ENCODE results near the gene FHIT.
A peak's percentile ranks its signal among the peaks of the same experiment; 100 is the strongest.

FHIT gene

DNA sequence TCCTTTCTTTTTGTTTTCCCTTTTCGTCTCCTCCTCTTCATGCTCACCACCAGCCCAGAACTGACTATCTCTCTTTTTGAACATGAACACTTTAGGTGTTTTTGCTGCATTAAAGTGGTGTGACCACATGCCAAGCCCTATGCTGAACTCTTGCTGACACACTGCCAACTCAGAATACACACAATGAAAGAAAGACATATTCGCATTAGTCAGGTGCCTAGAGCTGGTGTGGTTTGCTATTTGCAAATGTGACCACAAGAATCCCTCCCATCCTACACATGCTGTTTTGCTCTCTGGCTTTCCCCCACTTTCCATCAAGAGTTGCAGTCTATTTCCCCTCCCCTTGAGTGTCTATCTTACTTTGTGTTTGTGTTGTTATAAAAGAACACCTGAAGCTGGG is 1233.6 kb downstream of the FHIT start:
- DNase-seq (ENCODE audit: low spot score), result peak; percentile 27
- FAIRE-seq, result no peak

DNA sequence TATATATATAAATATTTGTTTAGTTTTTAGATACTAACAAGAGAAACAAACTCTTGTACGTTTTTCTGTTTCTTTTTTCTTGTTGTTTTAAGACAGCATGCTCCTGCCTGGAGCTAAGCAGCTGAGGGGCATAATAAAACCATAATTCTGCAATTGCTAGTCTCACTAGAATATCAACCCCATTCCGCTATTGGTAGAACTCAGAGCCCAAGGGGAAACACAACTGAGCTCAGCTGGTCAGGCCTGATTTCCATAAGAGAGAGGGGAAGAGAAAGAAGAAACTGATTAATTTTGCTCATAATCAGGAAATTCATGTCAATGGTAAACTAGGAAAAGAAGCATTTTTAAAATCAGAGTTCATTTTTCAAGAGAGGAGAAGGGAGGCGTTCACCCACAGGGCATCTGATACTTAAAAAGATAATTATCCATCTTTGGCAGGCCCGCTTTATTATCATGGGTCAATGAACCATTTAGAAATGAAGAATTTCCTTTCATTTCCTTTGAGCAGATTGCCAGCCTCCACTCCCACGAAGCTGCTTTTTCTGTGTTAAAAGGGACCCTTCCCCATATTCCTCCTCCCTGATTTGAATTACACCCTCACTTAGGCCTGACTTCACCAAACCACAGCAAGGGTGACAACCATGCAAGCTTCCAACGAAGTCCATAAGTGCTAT is 1236.1 kb downstream of the FHIT start:
- no peak for DNase-seq (ENCODE audit: low spot score)
- FAIRE-seq, result no peak

DNA sequence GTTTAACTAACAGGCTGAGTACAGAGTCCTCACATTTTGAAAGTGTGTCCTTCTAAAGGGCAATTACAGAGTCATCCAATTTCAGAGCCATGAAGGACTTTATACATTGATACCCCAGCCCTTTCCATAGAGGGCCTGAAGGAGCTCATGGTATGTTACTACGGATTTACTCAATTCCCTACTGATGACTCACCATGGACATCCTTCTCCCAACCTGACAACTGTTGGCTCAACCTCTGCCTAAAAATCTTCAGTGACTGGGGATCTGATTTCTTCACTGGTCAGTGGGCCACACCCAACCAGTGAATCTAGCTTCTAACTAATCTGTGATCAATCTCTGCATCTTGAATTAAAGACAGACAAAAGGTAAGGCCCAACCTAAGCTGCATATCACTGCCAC is 1238.0 kb downstream of the FHIT start:
- no peak for FAIRE-seq

DNA sequence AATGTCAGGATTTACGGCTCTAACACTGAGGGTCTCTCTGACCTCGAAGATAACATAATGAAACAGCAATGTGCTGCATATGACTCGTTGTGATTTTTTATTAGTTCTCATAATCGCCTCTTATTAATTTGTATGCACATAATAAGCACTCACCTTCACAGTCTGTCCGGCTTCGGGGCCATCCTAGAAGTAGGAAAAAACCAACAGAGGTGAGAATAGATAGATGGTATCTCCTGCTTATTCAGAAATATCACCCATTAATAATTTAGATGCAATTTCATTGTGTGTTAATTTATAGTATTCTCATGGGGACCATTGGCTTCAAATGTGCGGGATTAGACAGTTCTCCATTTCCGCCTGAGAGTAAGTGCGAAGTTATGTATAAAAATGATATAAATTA is 1240.0 kb downstream of the FHIT start:
- FAIRE-seq (no peak), DNase-seq (ENCODE audit: low spot score) (no peak)

More for the DNA sequence above, 1238.0 kb downstream of the FHIT start:
- no peak for DNase-seq (ENCODE audit: low spot score)

DNA sequence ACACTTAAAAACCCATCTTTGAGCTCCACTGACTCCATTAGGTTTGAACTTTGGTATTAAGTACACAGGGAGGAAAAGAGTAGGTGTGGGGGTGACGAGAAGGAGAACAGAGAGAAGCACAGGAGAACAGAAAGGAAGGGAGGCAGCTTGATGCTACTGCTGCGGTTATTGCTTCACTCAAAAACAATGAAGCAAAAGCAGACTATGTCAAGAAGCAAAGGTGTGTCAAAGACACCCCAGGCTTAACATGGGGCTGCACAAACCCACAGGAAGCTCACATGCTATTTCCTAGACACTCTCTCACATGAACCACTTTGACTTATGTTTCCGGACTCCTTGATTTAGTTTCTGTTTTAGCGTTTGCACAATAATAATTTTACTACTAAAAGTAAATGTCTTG is 1240.5 kb downstream of the FHIT start:
- FAIRE-seq, result no peak
- no peak for DNase-seq (ENCODE audit: low spot score)

DNA sequence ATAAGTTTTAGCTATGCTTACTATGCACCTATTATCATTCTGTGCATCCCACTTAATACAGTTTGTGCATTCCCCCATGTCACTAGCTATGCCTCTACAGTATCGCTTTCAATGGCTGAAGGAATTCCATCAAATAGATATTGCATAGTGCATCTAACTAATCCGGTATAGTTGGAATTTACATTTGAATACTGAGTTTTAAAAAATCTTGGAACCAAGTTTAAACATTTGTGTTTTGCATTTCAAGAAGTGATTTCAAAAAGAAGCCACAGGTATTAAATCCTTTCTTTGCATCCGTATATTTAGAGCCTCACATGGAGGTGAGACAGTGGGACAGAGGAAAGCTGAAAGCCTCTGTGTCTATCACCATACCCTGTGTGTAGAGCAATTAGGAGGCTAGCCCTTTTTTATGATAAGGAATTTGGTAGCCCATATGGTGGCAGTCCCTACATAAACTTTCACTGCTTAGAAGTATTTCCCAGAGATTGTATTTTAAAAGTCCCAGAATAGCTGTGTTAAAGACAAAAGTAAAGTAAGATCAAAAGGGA is 1241.2 kb downstream of the FHIT start:
- no peak for FAIRE-seq
- no peak for DNase-seq (ENCODE audit: low spot score)

DNA sequence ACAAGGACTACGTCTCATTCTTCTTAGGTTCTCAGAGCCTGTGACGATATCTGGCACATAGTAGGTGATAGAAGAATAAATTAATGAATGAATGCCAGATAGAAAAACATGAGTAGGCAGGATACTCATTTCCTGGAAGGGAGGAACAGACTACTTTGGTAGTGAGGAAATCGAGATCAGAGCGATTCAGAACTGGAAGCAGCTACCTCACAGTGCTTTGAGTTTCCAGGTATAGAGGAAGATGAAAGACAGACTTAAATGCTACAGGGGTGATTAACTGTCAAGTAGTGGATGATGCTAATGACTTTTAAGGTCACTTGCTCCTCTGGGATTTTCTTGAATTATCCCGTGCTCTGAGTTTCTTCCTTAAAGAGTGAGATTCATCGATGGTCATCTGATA is 1249.9 kb downstream of the FHIT start:
- DNase-seq (ENCODE audit: low spot score) (no peak), FAIRE-seq (no peak)

DNA sequence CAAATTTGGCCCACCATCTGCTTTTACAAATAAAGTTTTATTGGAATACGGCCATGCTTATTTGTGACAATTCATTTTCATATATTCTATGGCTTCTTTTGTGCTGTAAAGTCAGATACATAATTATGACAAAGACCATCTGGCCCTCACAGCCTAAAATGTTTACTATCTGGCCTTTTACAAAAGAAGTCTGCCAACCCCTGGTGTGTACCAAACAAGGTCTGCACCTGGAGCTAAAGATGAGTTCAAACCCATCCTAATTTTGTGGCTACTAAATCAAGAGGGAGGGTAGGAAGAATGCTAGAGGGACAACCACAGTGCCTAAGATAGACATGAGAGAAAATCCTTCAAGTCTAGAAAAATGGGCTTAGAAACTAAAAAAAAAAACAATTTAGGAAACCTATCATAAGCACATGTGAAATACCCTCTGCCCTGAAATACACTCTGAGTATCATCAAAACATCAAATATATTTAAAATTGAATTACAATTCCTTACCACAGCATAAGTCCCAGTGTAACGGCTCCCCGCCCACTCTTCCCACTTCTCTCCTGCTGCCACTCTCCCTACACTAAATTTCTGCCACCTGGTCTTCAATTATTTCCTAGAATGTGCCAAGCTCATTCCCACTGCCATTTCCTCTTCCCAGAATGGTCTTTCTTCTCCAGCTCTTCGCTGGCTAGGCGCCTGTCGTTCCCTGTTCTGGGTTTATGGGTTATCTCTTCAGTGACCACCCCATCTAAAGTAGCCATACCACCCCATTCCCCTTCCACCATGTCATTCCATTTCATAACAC is 1250.7 kb downstream of the FHIT start:
- no peak for FAIRE-seq
- DNase-seq (ENCODE audit: low spot score), result no peak

DNA sequence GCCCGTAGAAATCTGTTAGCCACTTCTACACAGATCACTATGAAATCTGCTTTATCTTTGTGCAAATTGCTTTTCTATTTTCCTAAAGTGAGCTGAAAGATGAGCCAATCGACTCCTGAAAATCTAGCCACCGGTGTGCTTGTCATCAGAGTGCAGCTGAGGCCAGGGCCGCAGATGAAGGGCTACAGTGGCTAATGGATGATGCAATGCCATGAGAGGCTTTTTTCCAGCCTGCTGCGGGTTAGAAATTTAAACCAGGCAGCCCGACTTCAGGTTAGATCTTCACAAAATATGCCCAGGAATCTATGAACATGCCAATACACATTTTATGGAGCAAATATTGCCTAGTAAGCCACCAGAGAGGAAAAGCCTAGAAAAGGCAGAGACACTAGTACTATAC is 1253.2 kb downstream of the FHIT start:
- DNase-seq (ENCODE audit: low spot score) (no peak), FAIRE-seq (no peak)

DNA sequence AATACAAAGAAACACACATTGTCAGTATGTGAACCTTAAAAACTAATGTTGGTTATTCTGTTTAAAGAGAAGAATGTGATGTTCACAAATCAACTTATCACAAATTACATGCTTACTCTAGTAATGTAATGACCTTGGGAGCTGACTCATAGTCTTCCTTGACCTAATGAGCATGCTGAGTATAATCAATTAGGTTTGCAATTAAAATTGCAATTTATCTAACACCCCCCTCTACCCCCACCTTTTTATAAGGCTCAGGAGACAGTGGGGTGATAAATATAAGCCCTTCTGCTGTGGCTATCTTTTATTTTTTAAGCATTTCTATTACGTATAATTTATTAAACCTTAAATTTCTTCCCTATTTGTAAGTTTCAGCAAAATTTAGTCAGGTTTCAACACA is 1253.7 kb downstream of the FHIT start:
- FAIRE-seq (no peak), DNase-seq (ENCODE audit: low spot score) (no peak)

DNA sequence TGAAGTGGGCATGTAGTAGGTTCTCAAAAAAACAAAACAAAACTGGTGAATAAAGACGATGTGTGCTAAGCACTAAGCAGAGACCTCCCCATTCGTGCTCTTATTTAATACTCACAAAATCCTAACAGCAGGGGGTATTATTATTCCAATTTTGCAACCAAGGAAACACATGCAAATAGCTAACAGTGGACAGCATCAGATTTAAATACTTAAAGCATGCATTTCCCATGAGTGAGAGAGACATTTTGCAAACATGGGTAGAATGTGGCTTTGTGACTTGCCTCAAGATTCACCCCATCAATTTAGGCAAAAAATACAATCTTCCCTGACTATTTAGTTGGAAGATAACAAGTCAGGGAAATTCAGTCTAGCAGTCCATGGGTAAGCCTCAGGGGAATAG is 1255.2 kb downstream of the FHIT start:
- DNase-seq (ENCODE audit: low spot score) (no peak), FAIRE-seq (no peak)

DNA sequence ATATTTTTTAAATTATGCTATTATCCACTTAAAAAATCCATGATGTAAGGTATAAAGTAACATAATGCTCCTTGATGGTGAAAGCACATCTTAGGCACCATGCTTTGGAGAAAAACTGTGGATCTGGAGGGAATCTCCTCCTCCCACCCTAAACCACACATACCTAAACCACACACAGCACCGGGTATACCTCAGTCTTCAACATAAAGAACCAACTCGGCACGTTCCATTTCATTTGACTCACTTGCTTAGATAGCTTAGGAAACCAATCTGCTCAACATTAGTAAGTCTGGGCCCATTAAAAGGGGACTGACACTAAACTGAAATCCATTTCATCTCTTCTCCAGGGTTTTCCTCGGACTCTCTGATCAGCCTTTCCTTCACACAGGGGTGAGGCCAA is 1255.7 kb downstream of the FHIT start:
- DNase-seq (ENCODE audit: low spot score) (no peak), FAIRE-seq (no peak)

DNA sequence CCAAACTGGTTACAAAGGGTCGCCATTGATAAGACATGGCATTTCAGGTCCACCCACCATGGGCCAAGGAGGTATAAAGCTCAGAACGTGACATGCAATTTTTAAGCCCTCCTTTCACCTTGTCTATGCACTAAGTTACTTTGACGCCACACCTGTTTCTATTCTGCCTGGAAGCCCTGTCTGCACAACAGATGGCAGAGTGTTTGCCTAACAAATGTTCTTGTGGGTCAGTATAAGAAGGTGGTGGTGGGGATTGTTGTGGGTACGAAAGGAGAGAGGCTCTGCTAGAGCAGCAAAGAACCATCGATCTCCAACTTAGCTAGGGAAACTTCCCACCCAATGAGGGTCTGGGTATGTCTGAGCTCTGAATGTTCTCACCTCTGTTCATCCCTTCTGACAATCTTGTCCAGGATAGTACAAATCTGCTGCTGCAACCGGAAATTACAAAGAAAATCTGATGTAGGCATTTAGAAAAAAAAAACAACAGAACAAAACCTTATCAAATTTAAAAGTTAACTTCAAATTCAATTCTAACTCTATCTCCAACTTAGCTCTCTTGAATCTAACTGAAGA is 1256.4 kb downstream of the FHIT start:
- DNase-seq (ENCODE audit: low spot score), result no peak
- FAIRE-seq, result no peak

DNA sequence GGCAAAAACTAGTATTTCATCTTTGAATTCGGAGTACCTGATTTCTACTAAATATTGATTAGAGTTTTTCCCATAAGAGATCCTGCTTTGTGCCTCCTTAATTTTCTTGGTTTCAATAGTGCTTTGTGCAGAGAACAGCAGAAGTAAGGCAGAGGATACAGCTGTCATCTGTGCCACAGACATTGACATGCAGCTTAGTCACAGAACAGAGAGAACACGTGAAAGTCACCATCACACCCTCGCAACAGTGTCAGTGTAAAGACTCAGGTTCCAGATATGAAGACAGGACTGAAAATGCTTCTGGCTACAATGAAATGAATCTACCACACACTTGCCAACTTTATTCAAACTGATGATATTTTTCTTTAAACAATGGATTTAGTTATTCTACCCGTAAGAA is 1258.7 kb downstream of the FHIT start:
- FAIRE-seq (no peak), DNase-seq (ENCODE audit: low spot score) (no peak)

DNA sequence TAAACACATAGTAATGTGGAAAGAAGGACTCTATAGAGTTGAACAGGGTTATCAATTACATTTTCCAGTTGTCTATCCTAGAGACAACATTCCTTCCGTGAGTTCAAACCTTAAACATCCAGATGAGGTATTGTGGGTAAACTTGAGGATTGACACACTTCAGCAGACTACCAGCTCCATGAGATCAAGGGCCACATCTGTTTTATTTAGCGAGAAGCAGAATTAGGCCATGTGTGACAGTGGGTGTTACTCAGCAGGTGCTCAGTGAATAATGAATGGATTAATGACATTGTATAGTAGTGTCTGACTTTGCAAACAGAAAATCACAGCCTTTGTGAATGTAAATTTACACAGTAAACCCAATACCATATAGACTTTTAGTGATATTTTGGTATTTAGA is 1260.3 kb downstream of the FHIT start:
- FAIRE-seq, result no peak
- DNase-seq (ENCODE audit: low spot score), result no peak

DNA sequence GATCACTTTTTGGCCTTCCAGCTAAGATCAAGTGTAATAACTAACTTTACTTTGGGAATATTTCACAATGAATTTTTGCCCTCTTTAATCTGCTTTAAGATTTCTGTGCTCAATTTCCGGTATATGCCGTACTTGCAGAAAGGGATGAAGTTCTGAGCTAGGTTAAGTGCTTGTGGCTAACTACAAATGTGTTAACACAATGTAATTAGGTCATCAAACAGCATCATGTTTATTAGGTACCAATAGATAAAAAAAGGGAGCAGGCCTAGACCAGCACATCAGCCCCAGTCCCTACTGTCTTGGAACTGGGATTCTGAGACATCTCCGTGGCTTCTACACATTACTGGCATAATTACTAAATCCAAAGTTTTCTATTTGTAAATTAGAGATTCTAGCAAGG is 1268.7 kb downstream of the FHIT start:
- DNase-seq (ENCODE audit: low spot score) (no peak), FAIRE-seq (no peak)

DNA sequence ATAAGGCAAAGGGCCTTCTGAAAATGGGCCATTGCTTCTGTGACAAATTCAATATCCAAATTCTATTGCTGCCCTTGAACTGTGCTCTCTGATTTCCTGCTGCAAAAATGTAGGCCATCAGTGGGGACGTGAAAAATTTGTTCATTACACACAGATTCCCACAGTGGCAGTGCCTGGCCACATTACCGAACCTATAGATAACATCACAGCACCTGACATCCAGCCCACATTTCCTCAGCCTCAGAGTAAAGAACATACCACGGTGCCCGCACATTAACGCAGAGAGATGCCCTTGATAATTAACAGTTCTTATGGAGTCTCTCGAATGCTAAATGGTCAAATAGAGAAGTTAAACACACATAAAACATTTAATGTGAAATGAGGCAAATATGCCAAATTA is 1269.9 kb downstream of the FHIT start:
- FAIRE-seq, result no peak

DNA sequence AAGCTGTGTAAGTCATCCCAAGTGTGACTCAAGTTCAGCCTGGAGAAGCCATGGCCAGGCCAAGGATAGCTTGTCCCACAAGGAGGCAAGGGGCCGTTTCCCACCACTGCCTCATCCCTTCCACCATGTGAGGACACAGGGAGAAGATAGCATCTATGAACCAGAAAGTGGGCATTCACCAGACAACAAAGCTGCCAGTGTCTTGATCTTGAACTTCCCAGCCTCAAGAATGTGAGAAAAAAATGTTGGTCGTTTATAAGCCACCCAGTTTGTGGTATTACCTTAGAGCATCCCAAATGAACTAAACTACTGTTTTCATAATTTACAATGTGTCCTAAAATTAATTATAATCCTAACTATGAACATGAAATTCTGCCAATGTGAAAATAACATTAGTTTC is 1270.7 kb downstream of the FHIT start:
- FAIRE-seq, result no peak

More for the DNA sequence above, 1269.9 kb downstream of the FHIT start:
- DNase-seq (ENCODE audit: low spot score), result no peak

DNA sequence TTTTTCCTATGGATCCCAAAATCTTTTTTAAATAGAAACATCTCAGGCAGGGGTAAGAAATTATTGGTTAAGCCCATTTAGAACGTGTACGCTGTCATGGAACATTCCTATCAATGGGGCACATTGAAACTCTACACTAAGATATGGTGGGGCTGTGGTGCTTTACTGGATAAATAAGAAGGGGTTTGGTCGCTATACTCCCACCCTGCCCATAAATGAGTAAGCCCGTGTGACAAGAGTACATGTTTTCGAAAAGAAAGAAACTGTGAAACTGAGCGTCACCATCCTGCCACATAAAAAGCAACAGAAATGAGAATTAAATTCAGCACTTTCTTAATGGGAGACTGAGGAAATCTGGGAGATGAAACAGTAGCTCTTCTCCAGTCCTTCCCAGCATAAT is 1271.7 kb downstream of the FHIT start:
- FAIRE-seq (no peak), DNase-seq (ENCODE audit: low spot score) (no peak)

More for the DNA sequence above, 1270.7 kb downstream of the FHIT start:
- no peak for DNase-seq (ENCODE audit: low spot score)

DNA sequence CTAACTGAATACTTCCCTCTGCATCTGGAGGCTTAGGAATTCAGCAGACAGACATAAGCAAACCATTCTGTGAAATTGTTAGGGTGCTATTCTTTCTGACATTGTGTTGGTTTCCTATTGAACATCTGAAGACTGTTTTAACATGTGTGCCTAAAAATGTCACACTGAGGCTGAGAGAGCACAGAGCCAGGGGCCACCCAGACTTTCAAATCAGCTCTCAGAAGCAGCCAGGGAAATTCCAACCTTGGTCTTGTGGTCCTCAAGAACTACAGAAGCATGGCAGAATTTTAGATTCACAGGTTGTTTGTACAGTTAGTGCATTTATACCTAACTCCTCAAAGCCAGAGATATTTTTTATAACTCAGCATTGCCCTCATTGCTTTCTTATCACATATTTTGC is 1272.3 kb downstream of the FHIT start:
- DNase-seq (ENCODE audit: low spot score) (no peak), FAIRE-seq (no peak)

DNA sequence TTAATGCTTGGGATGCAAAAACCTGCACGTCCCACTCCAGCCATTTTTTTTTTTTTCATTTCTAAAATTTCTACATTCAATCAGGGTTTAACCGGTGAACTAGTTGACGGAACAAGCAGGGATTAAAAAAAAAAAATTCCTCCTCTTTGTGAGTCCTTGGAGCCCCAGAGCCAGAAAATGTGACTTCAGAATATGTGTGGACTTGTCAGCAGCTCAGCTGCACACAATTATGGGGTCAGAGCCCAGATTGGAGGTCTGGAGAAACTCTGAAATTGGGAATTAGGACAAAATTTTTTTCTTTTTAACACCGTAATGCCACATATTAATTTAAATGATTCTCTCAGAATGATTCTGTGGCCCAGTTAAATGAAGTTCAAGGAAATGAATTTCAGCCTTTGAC is 1280.5 kb downstream of the FHIT start:
- FAIRE-seq (no peak), DNase-seq (ENCODE audit: low spot score) (no peak)

DNA sequence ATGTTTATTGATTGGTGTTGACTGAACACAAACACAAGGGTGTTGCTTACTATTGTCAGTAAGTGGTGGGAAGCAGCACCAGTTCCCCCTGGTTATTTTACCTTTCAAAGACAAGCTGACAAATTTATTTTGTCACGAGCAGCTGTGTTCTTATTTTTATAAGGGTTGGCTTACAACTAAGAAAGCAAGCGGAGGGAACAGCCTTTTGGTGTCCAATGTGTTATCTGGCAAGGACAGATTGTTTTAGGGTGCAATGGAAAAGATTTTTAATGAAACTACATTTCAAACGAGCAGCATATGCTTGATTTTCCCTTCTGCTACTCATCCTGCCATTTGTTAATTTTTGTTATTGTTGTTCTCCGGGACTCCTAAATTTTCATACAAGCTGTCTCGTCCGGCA is 1280.9 kb downstream of the FHIT start:
- no peak for FAIRE-seq
- DNase-seq (ENCODE audit: low spot score), result no peak

Measured in RCC 7860 (cell line).